GM19372 (cell line): ENCODE measurements around the gene TTBK2.

Experiments used
- ATAC-seq: cut with Tn5 transposase; IDR thresholded peaks from one replicate; pipeline ENCODE4 v1.9.1; 2021; ENCODE audit warnings: mild to moderate bottlenecking, low read depth, moderate library complexity; ENCODE audit not compliant: unreplicated experiment

The TTBK2 gene

GRCh38 chr15:42730536-42730935 lies 190.0 kb downstream of the TTBK2 start:
- ATAC-seq: no peak

- no peak for ATAC-seq
Observed at GRCh38 chr15:42730135-42730534, 190.4 kb downstream of the TTBK2 start.

GRCh38 chr15:42729409-42729808 lies 191.2 kb downstream of the TTBK2 start:
- no peak for ATAC-seq

- no peak for ATAC-seq
Observed at GRCh38 chr15:42728972-42729371, 191.6 kb downstream of the TTBK2 start.

- ATAC-seq: no peak
Observed at GRCh38 chr15:42728560-42728959, 192.0 kb downstream of the TTBK2 start.

- ATAC-seq: no peak
Observed at GRCh38 chr15:42727750-42728381, 192.7 kb downstream of the TTBK2 start.

- no peak for ATAC-seq
Observed at GRCh38 chr15:42726114-42726513, 194.5 kb downstream of the TTBK2 start.

GRCh38 chr15:42725331-42725903 lies 195.2 kb downstream of the TTBK2 start:
- no peak for ATAC-seq

- no peak for ATAC-seq
Observed at GRCh38 chr15:42724276-42724675, 196.3 kb downstream of the TTBK2 start.

- no peak for ATAC-seq
Observed at GRCh38 chr15:42723068-42723467, 197.5 kb downstream of the TTBK2 start.

- ATAC-seq: no peak
Observed at GRCh38 chr15:42721916-42722315, 198.7 kb downstream of the TTBK2 start.

- no peak for ATAC-seq
Observed at GRCh38 chr15:42721016-42721415, 199.6 kb downstream of the TTBK2 start.

GRCh38 chr15:42720071-42720470 lies 200.5 kb downstream of the TTBK2 start:
- no peak for ATAC-seq

GRCh38 chr15:42719043-42719442 lies 201.5 kb downstream of the TTBK2 start:
- ATAC-seq: no peak

- no peak for ATAC-seq
Observed at GRCh38 chr15:42716626-42717025, 204.0 kb downstream of the TTBK2 start.

- no peak for ATAC-seq
Observed at GRCh38 chr15:42716125-42716524, 204.5 kb downstream of the TTBK2 start.

GRCh38 chr15:42712584-42712983 lies 208.0 kb downstream of the TTBK2 start:
- no peak for ATAC-seq

GRCh38 chr15:42711746-42712145 lies 208.8 kb downstream of the TTBK2 start:
- ATAC-seq: no peak

- no peak for ATAC-seq
Observed at GRCh38 chr15:42710662-42711061, 209.9 kb downstream of the TTBK2 start.

- no peak for ATAC-seq
Observed at GRCh38 chr15:42707873-42708544, 212.6 kb downstream of the TTBK2 start.

GRCh38 chr15:42707068-42707467 lies 213.5 kb downstream of the TTBK2 start:
- no peak for ATAC-seq

GRCh38 chr15:42705336-42705735 lies 215.2 kb downstream of the TTBK2 start:
- no peak for ATAC-seq
